AG09309 (cell line): ENCODE results near the gene FIGN.

Experiments used
- DNase-seq: peaks from one replicate; pipeline ENCODE4 v3.0.0-alpha.2; 2010; ENCODE audit warnings: low read depth
- H3K4me3 ChIP-seq: 2 replicates; pipeline ENCODE4 v1.5.1; 2011; ENCODE audit warnings: mild to moderate bottlenecking, low read depth, low read length, moderate library complexity; ENCODE audit not compliant: control insufficient read depth
- TF ChIP-seq, protein P1 (sequence below): IDR thresholded peaks from 2 replicates; pipeline ENCODE4 v1.5.1; 2011; ENCODE audit warnings: mild to moderate bottlenecking, low read depth, low read length, inconsistent platforms; ENCODE audit not compliant: insufficient read depth, control insufficient read depth; ENCODE audit errors: missing control alignments

Gene FIGN

DNA sequence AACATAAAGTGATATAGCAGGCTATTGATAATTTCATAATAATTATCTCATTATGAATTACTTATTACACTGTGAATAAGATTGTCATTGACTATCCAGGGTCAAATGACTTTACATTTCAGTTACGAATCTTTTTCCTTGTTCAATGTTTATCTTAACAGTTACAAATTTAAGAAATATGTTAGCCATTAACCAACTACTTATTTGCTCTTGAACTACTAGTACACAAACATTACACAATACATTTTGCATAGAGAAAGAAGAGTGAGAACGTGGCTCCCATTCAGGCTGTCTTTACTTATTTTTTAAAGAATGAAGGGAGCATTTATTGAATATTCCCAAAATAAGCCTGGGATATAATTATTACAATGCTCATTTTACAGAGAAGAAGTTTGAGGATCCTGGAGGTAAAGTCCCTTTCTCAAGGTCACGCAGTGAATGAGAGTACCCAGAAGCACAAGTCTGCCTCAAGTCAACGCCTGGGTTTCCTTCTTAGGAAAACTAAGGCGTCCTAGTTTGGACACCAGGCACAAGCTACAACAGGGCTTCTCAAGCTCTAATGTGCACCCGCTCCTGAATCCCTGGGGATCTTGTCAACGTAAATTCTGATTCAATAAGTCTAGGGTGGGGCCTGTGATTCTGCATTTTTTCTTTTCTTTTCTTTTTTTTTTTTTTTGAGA lies 164.2 kb downstream of the FIGN start:
- TF ChIP-seq, protein P1, sequence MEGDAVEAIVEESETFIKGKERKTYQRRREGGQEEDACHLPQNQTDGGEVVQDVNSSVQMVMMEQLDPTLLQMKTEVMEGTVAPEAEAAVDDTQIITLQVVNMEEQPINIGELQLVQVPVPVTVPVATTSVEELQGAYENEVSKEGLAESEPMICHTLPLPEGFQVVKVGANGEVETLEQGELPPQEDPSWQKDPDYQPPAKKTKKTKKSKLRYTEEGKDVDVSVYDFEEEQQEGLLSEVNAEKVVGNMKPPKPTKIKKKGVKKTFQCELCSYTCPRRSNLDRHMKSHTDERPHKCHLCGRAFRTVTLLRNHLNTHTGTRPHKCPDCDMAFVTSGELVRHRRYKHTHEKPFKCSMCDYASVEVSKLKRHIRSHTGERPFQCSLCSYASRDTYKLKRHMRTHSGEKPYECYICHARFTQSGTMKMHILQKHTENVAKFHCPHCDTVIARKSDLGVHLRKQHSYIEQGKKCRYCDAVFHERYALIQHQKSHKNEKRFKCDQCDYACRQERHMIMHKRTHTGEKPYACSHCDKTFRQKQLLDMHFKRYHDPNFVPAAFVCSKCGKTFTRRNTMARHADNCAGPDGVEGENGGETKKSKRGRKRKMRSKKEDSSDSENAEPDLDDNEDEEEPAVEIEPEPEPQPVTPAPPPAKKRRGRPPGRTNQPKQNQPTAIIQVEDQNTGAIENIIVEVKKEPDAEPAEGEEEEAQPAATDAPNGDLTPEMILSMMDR, result no peak
- no peak overlapping the region for H3K4me3 ChIP-seq
- DNase-seq, result no peak

- DNase-seq, result no peak
- no peak overlapping the region for H3K4me3 ChIP-seq
- TF ChIP-seq, protein P1, result no peak
These were observed 165.4 kb downstream of the FIGN start for GRCh38 chr2:163570391-163570790.

GRCh38 chr2:163565192-163565591 lies 170.6 kb downstream of the FIGN start:
- H3K4me3 ChIP-seq, result no peak overlapping the region
- no peak for DNase-seq
- TF ChIP-seq, protein P1, result no peak

GRCh38 chr2:163564236-163564635 lies 171.6 kb downstream of the FIGN start:
- no peak overlapping the region for H3K4me3 ChIP-seq
- TF ChIP-seq, protein P1, result no peak
- no peak for DNase-seq

DNA sequence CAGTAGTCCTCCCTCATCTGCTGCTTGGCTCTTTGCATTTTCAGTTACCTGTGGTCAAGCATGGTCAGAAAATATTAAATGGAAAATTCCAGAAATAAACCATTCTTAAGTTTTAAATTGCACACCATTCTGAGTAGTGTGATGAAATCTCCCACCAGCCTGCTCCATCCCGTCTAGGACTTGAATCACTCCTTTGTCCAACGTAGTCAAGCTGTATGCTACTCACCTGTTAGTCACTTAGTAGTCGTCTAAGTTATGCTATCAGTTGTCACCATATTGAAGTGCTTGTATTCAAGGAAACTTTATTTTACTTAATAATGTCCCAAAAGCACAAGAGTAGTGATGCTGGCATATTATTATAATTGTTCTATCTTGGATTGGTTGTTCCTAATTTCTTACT lies 172.5 kb downstream of the FIGN start:
- no peak overlapping the region for H3K4me3 ChIP-seq
- no peak for DNase-seq
- TF ChIP-seq, protein P1, result no peak

DNA sequence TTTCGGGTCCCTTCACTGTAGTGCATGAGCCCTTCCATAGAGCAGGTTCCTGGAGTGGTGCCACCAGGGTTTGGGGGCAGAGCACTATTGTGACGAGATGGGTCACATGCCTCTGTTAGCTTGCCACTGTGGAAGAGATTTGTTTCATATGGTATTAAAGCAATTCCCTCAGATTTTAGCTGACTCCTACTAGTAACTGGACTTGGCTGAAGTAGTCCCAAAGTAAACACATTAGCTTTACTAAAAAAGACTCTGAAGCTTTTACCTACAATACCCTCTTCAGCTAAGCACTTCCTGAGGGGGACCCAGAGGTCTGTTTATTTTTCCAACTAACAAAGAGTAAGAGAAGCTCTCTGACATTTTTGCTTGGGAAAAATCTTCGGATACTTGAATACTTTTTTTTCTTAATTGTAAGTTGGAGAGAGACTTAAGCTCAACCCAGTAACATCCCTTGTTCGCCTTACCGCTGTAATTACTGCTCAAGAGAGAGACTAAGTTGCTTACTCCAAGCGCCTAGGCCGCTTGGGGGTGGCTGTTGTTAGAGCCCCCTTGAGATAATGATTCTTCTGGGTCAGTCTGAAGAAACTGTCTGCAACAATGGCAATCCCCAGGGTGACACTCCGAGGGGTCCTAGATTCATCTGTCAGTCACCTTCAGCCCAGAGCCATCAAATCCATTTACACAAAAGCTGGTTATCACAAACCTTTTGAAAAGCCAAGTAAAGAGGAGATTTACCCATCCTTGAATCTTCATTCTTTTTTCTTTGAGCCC lies 177.4 kb downstream of the FIGN start:
- H3K4me3 ChIP-seq, result no peak overlapping the region
- TF ChIP-seq, protein P1, result no peak
- no peak for DNase-seq
